Measurements from ENCODE around the gene ASB2.

- TF ChIP-seq CTCF (conservative IDR thresholded peaks at IDR 0.05), result no peak
- TF ChIP-seq ZFX (IDR thresholded peaks at IDR 0.05), result no peak
Measured at GRCh38 chr14:93937519-93937918, 38.9 kb downstream of the ASB2 start.
